GM13976 (cell line): ENCODE measurements around the gene DDX10.

Source experiments
- DNase-seq: peaks from one replicate; pipeline ENCODE4 v3.0.0; 2012; ENCODE audit warnings: low spot score
- in situ Hi-C: fragments of 300-500 bp; cut with MboI; formaldehyde crosslinking; loops from one replicate; pipeline ENCODE4 v1.12.0; 2022; ENCODE audit warnings: low sequenced_read_pairs, mixed read lengths, inconsistent platforms; ENCODE audit not compliant: unreplicated experiment
- TF ChIP-seq, protein P1 (sequence below): IDR thresholded peaks from 2 replicates; pipeline ENCODE4 v1.5.1; 2012; ENCODE audit warnings: borderline replicate concordance, mild to moderate bottlenecking; ENCODE audit not compliant: insufficient read depth; ENCODE audit errors: extremely low read depth, missing control alignments, control extremely low read depth

Gene DDX10

DNA sequence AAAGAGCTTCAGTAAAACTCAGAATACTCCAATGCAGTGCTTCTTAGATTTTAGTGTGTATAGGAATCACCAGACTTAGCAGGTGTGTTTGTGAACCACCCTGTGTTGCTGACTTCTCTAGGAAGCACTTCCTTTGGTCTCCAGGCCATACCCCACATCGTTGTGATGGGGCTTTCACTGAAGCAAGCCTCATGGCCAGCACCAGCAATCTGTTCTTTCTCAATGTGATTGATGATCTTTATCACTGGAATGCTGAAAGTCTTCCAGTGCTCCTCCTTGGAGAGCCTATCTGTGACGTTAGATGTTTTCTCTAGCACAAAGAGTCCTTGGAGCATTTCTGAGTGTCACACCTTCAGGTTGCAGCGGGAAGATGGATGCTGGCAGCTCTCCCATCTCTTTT is 280.5 kb downstream of the DDX10 start:
- no peak for DNase-seq
- TF ChIP-seq, protein P1, sequence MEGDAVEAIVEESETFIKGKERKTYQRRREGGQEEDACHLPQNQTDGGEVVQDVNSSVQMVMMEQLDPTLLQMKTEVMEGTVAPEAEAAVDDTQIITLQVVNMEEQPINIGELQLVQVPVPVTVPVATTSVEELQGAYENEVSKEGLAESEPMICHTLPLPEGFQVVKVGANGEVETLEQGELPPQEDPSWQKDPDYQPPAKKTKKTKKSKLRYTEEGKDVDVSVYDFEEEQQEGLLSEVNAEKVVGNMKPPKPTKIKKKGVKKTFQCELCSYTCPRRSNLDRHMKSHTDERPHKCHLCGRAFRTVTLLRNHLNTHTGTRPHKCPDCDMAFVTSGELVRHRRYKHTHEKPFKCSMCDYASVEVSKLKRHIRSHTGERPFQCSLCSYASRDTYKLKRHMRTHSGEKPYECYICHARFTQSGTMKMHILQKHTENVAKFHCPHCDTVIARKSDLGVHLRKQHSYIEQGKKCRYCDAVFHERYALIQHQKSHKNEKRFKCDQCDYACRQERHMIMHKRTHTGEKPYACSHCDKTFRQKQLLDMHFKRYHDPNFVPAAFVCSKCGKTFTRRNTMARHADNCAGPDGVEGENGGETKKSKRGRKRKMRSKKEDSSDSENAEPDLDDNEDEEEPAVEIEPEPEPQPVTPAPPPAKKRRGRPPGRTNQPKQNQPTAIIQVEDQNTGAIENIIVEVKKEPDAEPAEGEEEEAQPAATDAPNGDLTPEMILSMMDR = no peak
- in situ Hi-C loops = no loop called here

DNA sequence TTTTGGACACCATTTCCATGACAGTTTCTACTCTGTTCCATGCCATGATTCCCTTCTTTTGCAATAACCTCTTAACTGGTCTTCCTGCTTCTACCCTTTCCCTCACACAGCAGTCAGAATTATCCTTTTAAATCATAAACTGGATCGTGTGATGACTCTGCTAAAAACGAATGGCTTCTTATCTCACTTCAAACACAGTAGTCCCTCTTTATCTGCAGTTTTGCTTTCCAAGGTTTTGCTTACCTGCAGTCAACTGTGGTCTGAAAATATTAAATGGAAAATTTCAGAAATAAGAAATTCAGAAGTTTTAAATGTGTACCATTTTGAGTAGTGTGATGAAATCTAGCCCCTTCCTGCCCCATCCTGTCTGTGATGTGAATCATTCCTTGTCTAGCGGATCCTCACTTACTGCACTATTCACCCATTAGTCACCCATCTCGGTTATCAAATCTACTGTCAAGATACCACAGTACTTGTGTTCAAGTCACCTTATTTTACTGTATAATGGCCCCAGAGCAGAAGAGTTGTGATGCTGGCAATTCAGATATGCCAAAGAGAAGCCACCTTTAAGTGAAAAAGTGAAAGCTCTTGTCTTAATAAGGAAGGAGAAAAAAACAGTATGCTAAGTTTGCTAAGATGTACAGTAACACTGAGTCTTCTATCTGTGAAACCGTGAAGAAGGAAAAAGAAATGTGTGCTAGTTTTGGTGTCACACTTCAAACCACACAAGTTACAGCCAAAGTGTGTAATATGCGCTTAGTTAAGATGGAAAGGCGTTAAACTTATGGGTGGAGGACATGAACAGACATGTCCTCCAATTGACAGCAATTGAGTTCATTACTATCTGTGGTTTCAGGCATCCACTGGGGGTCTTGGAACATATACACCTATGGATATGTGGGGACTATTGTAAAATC is 283.0 kb downstream of the DDX10 start:
- in situ Hi-C loops = no loop called here
- TF ChIP-seq, protein P1 = no peak
- no peak for DNase-seq

DNA sequence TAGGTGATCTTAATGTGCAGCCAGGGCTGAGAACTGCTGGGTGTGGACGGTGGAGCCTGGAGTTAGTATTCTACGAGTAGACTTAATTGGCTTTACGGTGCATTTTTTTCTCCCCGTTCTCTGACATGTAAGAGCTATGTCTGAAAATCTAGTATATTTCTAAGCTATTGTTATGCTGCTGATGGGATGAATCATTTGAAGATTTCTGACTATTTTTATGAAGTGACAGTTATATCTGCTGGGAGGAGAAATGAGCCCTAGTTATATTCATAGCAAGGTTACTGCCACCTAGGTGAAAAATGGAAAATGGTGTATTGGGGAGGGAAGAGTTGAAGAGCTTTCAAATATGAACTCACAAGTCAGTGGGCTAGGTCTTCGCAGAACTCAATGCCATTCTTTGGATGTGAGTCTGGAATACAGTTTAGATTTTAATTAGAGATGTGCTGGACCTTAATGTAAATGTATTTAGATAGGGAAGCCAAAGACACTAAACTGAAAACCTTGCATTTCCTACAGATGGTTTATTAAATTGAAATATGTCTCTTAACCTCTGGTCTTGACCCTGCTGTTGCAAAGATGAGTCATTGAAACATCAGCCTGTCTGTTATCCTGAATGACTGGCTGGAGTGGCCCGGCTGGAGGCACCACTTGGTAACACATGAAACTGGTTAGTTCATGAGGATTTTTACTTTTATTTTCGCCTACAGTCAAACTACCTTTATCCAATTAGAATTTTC is 293.7 kb downstream of the DDX10 start:
- in situ Hi-C loops = no loop called here

DNA sequence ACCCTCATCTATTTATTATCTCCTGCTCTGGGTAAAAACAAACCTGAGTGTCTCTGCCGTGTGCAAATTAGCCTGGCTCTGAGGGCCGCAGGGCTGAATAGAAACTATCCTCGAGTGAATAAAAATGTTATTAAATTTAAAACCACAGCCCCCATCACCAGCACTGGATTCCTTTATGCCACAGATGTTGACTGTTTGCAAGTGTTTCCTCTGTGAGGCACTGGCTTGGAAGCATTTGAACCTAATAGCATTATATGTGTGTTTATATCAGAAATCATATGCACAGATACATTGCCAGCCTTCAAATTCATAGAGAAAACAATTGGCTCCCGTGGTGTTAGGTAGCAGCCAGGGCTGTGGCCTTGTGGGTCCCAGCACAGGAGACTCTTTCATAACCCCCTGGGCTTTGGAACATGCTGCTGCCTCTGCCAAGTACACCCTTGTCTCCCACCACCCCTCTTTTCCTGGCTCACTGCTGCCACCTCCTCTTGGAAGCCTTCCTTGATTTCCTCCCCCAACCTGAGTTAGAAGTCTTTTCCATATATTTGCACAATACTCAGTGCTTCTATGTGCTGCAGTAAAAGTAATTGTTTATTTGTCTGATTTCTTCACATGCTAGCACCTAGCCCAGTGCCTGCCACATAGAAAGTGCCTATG is 294.4 kb downstream of the DDX10 start:
- TF ChIP-seq, protein P1 = no peak
- no peak for DNase-seq
- in situ Hi-C loops = no loop called here

More for the DNA sequence above, 293.7 kb downstream of the DDX10 start:
- DNase-seq = no peak
- TF ChIP-seq, protein P1 = no peak

DNA sequence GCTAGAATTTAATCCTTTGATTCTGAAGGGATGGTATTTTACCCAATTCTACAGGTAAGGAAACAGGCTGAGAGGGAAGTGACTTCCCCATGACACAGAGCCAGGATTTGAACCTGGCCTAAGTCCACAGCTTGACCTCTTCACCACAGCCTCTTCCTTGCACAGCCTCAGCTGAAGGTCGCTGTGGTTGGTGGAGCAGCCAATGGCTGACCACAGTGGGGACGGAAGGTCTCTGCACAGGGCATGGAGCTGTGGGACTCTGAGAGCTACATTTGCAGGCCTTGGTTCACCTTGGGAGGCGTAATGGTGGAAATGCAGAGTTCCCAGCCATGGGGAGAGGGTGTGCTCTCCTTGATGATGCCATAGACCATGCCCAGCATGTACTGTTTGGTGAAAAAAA is 295.0 kb downstream of the DDX10 start:
- in situ Hi-C loops = no loop called here
- DNase-seq = no peak
- TF ChIP-seq, protein P1 = no peak

DNA sequence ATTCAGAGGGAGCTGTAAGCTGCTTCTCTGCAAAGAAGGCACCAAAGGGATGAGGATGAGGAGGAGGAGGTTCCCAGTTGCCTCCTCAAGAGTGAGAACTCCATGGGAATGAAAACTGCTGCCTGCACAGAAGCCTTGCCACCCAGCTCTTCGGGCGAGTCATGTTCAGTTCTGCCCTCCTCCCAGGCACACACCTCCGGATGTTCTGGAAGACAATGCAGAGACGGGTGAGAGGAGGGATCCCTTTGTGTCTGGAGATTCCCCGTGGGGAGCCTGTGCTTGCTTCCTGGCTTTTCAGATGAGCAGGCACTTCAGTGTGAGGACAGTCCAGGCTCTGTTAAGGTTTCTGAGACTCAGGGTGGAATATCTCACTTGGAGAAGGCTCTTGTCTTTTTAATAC is 295.6 kb downstream of the DDX10 start:
- TF ChIP-seq, protein P1 = no peak
- in situ Hi-C loops = no loop called here
- no peak for DNase-seq
